GM12872 (cell line): Measurements from ENCODE around the gene PLCH1.

Experiments
- TF ChIP-seq, protein P1 (sequence below): IDR thresholded peaks from 3 replicates; pipeline ENCODE4 v1.5.1; 2011; ENCODE audit warnings: low read depth, mild to moderate bottlenecking, low read length, moderate library complexity; ENCODE audit not compliant: insufficient read depth

Gene PLCH1

DNA sequence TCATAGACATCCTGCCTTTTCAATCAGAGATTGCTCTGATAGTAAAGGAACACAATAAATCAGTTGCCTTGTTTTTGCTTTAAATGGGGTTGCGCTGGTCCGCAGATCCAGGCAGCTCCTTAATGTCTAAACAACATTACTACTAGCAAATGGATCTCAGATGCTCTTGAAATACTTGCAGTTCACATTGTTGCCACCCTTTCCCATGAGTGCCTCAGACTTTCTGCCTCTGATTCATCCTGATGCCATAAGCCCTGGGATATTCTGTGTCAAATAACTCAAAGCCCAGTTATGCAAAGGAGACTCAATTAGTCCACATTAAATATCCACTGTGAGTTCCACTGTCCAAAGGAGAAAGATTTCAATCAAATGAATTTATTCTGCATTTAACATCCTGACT lies 196.7 kb downstream of the PLCH1 start:
- TF ChIP-seq, protein P1, sequence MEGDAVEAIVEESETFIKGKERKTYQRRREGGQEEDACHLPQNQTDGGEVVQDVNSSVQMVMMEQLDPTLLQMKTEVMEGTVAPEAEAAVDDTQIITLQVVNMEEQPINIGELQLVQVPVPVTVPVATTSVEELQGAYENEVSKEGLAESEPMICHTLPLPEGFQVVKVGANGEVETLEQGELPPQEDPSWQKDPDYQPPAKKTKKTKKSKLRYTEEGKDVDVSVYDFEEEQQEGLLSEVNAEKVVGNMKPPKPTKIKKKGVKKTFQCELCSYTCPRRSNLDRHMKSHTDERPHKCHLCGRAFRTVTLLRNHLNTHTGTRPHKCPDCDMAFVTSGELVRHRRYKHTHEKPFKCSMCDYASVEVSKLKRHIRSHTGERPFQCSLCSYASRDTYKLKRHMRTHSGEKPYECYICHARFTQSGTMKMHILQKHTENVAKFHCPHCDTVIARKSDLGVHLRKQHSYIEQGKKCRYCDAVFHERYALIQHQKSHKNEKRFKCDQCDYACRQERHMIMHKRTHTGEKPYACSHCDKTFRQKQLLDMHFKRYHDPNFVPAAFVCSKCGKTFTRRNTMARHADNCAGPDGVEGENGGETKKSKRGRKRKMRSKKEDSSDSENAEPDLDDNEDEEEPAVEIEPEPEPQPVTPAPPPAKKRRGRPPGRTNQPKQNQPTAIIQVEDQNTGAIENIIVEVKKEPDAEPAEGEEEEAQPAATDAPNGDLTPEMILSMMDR: no peak

DNA sequence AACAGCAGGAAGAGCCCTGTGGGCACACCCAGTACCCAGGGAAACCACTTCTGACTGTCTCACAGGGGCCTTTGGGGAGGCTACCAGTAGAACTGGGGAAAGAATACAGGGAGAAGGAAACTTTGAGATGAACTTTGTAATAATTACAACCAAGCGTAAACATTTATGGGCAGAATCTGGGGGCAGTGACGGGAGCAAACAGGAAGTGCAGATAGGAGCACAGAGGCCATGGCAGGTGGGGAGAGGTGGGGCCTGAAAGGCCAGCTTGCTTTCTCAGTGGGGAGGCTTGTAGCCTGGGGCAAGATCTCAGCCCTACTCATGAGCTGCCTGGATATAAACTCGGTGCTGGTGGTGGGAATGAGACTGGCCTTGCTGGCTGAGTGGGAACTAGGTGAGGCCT lies 209.8 kb downstream of the PLCH1 start:
- TF ChIP-seq, protein P1: no peak

DNA sequence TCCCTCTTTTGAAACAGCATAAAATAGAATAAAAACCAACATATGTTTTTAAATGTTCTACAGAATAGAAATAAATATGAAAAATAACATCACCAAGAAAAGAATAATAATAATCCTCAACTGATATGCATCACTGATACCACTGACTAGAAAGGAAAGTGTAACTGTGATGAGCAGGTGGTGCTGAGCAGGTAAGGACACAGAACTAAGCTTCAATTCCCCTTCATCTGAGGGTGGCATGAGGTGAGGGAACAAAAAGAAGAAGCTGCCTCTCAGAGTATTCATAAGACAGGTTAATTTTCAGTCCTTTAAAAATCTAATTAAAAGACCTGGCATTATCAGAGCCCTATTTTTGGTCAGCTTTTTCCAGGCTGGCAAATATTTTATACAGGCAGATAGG lies 216.3 kb downstream of the PLCH1 start:
- TF ChIP-seq, protein P1: no peak

DNA sequence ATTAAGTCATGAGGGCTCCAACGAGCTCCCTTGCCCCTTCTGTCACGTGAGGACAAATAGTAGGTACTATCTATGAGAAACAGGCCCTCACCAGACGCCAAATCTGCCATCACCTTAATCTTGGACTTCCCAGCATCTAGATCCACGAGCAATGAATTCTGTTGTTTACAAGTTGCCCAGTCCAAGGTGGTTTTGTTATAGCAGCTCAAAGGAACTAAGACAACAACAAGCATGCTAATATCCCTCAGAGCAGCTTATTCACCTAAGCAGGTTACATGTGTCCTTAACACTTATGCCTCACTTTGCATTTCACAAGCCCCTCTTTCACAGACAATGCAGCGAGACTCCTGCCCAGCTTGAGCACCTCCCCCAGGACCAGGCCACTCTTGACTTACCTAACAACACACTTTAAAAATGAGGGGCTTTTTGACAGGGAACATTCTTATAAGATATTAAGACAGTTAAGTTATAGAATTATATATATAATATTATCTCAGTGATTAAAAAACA lies 219.5 kb downstream of the PLCH1 start:
- TF ChIP-seq, protein P1: no peak

DNA sequence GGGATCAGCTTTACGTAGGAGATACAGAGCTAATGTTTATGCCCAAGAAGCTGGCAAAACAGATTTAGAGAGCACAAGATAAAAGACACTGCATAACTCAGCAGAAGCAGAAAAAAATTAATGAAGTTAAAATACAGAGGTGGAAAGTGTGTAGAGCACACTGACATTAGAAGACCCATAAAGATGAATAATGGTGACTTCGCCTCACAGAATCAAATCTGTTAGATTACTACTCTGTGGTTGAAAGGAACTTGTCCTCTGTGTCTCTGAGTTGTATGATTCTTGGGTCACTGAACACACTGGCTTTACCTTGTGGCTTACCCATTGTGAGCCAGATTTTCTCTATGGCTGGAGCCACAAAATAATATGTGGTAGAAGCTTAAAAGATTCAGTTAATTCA lies 224.4 kb downstream of the PLCH1 start:
- TF ChIP-seq, protein P1: no peak

DNA sequence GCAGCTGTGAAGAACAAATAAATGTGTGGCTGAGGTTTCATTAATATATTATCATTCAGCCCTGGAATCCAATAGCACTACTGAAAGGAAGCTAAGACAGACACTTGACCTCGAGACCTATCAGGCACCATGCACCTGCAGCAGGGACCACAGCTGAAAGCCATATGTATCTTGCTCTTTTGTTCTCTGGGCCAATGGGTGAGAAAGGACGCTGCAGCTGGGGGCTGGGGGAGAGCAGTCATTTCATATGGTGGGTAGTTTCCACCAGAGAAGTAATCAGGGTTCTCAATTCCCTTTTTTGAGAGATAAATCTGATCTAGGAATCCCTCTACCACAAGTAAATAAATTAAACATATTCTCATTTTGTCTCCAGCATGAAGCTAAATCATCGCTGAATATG lies 225.8 kb downstream of the PLCH1 start:
- TF ChIP-seq, protein P1: no peak

DNA sequence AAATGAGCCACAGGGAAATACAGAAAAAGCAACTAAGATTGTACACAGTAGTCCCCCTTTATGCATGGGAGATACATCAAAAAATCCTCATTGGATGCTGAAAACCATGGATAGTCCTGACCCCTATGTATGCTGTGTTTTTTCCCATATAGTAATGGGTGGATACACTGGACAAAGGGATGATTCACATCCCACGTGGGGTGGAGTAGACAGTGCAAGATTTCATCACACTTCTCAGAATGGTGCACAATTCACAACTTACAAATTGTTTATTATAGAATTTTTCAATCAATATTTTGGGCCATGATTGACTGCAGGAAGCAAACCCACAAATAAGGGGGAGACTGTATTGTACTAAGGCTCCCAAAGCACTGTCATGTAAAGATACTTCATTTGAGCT lies 227.0 kb downstream of the PLCH1 start:
- TF ChIP-seq, protein P1: no peak

DNA sequence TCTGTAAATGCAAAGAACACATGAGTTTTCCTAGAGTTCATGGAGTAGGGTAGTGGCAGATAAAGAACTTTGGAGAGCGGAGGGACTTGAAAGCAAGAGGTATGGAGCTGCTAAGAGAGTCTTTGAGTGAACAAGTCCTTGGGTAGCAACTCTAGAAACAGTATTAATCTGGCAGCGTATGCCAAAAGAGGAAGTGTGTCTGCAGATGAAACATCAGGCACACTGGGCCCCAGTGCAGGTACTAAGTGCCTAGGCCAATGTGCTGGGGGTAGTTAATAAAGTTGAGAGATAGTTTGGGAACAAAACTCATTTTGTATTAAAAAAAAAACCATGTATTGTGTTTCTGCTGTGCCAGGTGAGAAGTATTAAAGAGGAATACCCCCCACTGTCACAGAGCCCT lies 228.4 kb downstream of the PLCH1 start:
- TF ChIP-seq, protein P1: no peak
